Transverse colon (tissue), 4 donors: ENCODE measurements around the gene AKAP13.

Experiments
- CTCF ChIP-seq, 5 experiments: fragments of 200-600 bp in 3 of 5; fragments of 450-650 bp in 2 of 5; sonication (generic) in 3 of 5; IDR thresholded peaks; 1 replicate in 2 of 5; 2 replicates in 3 of 5; pipeline ENCODE4 v1.5.1; 2016 to 2017; ENCODE audit warnings: antibody characterized with exemption in 5 of 5, inconsistent platforms in 3 of 5, mild to moderate bottlenecking in 2 of 5, moderate library complexity in 1 of 5
- POLR2AphosphoS5 ChIP-seq, 3 donors: sonication (generic); formaldehyde crosslinking; IDR thresholded peaks; one replicate each; pipeline ENCODE4 v1.6.1; 2016; ENCODE audit warnings: antibody characterized with exemption in 3 of 3

GRCh38 chr15:85527895-85528294 lies 147.5 kb downstream of the AKAP13 start:
- TF ChIP-seq POLR2AphosphoS5 (IDR thresholded peaks at IDR 0.05), result no peak
- no peak for TF ChIP-seq CTCF (IDR thresholded peaks at IDR 0.05)
